LHCN-M2 (cell line): ENCODE data around the gene SUCNR1. TPM values are rescaled to one million over a fixed set of nuclear protein-coding genes. Genes with fewer than 3 reads are reported as not detected.
"Not testable (repeated sequence)": the region's sequence is repeated elsewhere in the genome, so short reads cannot be mapped to it uniquely, and the experiment has no call there.

Experiments
- DNase-seq: peaks from one replicate; pipeline ENCODE4 v3.0.0-alpha.2; 2012; ENCODE audit warnings: low read depth
- total RNA-seq: library from RNA; depleted of rRNA; stranded (reverse); fragments of >200 nt; gene quantifications from 2 replicates; pipeline ENCODE4 v1.2.3, GENCODE V29; 2014

The SUCNR1 gene
- total RNA-seq, 1 experiment from 2014 or later: not detected

DNA sequence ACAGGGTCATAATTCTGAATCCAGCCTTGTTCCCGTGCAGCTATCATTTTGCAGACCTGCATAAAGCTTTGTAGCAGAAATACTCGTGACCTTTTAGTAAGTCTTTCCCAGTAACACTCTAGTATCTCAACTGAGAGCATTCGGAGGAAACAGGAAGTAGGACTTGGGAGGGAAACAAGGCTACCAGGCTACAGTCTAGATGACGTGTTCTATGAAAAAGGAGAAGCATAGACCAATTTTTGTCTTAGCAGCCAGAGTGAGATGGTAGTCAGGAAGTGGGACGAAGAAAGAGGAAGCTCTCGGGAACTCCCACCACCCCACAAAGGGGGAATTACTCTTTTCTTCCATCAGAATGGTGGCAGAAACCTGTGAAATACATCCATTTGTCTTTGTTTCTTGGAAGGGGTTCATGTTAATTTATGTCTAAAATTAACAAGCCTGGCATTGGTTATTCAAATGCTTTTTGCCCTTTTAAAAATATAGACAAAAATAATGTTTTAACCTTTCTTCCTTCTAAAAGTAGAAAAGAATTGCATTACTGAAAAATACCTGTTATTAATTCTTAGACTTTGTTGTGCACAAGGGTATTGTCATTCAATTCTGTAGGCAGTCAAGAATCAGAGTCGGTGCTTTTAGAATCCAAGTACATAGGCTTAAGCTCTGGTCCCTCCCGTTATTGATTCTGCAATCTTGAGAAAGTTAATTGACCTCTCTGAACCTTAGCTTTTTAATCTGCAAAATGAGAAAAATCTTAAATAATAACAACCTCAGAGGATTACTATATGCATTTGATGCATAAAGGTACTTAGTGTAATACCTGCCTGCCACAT lies 1.6 kb upstream of the SUCNR1 start:
- no peak for DNase-seq

DNA sequence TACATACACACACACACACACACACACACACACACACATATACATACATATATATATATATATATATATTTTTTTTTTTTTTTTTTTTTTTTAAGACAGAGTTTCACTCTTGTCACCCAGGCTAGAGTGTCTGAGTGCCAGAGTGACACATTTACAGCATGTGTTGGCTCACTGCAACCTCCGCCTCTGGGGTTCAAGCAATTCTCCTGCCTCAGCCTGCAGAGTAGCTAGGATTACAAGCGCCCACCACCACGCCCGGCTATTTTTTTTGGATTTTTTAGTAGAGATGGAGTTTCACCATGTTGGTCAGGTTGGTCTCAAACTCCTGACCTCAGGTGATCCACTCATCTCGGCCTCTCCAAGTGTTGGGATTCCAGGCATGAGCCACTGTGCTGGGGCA lies 636 bp downstream of the SUCNR1 start:
- not testable (repeated sequence) for DNase-seq

DNA sequence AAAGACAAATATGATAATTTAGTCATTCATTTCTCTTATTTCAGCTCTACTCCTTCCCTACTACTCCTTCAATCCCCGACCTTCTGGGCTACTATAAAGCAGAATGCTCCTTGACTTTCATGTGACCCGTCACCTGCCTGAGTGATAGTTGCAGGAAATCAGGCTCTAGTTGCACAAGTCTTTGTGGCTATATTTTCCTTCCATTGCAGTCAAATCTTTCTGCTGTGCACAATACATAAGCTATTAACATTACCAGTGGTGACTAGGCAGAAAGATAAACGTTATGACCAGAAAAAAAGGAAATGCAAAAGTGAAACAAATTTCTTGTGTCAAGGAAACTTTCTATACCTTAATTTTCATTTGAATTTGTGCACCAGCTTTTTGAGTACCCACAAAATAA lies 2.3 kb downstream of the SUCNR1 start:
- DNase-seq: no peak

DNA sequence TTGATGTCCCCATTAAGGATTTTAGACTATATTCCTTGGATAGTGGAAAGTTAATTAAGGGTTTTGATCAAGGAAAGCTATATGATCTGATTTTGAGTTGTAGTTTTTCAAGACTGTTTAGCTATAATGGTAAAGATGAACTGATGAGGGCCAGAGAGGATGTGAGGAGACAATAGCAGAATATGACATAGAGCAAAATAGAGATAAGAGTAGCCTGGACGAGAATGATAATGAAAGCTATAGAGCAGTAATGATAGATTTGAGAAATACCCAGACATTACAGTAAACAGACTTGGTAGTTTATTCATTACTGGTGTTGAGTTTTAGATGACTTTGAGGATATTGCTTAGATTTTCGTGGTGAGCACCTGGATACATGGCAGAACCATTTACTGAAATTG lies 3.8 kb downstream of the SUCNR1 start:
- no peak for DNase-seq

DNA sequence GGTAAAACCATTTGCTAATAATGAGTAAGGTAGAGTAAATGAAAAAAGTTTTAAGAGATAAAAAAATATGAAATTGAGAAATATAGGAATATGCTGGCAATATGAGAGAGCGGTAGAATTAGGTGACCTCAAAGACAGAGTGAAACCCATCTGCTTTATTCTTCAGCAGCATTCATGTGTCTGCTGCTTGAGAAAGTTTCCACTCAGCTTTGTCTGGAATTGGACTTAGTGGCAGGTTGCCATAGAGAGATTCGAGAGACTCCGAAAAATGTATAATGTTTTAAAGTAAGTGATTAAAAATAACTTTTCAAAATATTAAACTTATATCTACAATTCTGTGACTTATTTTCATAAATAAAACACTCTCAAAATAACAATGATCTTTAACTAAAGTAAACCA lies 5.0 kb downstream of the SUCNR1 start:
- DNase-seq: no peak

DNA sequence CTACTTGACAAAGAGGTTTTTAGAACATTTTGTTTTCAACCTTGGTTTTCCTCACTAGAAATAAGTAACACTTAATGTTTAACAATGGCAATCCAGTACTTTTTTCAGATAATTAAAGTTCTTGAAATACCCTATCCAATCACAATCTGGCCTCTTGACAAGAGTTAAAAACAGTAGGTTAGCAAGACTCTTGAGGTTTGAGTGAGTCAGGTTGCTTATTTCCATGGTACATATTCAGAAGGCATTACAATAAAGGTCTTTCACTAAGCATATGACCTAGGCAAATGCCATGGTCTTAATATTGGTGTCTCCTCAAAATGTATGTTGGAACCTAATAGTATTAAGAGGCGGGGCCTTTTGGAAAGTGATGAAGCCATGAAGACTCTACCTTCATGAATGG lies 5.6 kb downstream of the SUCNR1 start:
- no peak for DNase-seq

DNA sequence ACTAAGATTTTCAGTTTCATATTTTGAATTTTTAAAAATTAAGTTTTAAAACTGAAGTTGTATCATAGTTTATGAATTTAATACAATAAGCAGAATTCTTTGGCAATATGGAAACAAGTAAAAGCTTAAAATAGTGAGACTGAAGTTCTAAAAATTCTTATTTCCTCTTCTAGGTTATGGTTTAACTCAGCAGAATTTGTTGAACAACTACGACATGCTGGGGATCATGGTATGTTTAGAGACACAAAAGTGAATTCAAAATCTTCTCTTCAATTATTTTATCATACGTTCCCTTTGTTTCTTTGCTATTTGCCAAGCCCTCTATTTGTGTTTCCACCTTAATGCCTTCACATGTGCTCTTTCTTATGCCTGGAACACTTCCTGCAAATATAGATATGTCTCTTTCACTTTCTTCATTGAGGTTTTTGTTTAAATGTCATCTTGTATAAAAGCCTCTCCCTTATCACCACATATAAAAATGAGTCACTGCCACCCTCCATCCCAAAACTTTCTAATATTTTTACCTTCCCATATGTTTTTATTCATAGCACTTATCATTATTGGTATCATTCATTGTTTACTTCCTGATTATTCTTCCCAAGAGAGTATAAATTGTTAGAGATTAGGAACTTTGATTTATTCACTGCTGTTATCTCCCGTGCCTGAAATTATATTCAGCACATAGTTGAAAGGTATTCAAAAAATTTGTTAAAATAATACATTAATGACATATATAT lies 6.4 kb downstream of the SUCNR1 start:
- DNase-seq: no peak

DNA sequence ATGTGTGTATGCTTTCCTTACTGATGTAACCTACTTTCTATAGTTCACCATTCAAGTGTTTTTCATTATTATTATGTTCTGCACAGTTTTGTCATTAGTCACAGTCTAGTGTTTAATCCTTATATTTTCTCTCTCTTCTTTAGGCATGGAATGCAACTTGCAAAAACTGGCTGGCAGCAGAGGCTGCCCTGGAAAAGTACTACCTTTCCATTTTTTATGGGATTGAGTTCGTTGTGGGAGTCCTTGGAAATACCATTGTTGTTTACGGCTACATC lies 6.9 kb downstream of the SUCNR1 start:
- no peak for DNase-seq

DNA sequence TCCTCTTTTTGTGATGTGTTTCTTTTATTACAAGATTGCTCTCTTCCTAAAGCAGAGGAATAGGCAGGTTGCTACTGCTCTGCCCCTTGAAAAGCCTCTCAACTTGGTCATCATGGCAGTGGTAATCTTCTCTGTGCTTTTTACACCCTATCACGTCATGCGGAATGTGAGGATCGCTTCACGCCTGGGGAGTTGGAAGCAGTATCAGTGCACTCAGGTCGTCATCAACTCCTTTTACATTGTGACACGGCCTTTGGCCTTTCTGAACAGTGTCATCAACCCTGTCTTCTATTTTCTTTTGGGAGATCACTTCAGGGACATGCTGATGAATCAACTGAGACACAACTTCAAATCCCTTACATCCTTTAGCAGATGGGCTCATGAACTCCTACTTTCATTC lies 7.7 kb downstream of the SUCNR1 start:
- no peak for DNase-seq

DNA sequence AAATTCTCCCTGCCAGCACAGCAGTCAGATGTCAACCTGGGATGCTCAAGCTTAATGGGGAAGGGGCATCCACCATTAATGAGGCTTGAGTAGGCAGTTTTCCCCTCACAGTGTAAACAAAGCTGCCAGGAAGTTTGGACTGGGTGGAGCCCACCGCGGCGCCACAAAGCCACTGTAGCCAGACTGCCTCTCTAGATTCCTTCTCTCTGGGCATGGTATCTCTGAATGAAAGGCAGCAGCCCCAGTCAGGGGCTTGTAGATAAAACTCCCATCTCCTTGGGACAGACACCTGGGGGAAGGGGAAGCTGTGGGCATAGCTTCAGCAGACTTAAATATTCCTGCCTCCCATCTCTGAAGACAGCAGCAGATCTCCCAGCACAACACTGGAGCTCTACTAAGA lies 12.0 kb downstream of the SUCNR1 start:
- not testable (repeated sequence) for DNase-seq

DNA sequence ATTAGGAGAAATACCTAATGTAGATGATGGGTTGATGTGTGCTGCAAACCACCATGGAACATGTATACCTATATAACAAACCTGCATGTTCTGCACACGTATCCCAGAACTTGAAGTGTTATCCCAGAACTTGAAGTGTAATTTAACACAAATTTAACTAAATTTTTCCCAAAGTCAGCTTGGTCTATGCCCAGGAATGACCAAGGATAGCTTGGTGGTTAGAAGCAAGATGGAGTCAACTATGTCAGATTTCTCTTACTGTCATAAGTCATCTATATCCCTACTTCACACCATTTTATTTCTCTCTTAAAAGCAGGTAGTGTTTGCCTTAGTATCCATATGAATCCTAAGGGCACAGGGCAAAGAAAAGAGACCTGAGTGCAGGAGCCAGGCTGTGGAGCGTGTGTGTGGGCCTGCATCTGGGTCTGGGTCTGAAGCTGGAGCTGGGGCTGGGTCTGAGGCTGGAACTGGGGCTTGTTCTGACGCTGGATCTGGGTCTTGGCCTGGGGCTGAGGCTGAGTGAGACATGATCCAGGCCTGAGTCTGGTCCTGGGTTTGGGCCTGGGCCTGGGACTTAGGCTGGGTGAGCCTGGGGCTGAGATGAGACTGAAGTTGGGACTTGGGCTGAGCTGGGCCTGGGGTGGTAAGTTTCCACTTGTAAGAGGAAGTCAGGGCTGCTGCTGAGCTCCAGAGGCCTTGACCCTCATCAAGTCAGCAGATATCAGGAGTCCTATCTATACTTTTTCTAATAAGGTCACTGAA lies 14.2 kb downstream of the SUCNR1 start:
- DNase-seq: not testable (repeated sequence)

DNA sequence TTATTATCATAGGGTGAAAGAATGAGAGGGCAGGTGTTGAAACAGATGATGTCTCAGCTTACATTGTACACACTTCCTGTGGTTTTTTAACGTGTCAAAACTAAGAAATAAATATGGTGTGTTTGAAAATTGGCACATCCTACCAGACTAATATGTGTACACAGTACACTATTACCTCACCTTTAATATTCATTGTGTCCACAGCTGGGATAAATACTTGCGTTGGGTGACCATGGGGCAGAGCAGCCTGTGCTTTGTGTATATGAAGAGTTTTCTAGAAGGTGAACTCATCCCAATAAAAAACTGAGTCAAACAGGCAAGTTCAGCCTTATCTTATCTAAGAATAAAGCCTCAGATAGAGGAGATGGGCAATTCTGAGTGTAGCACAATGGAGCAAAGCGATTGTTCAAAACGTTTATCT lies 17.3 kb downstream of the SUCNR1 start:
- peak; percentile 81 for DNase-seq

DNA sequence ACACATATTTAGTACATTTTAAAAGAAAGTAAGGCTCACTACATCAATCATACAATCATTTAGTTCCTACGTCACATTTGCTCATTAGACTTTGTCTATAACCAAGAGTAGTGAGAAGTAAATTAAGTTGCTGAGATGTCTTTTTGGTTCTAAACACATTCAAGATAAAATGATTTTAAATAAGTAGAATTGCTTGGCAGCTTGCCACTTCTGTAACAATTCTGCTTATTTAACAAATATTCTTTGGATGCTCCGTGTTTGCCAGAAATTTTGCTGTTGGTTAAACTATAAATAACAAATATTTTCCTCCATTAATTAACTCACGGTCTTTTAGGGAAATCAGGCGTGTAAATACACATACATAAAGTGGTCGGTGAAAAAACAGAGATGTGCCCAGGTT lies 18.3 kb downstream of the SUCNR1 start:
- no peak for DNase-seq

DNA sequence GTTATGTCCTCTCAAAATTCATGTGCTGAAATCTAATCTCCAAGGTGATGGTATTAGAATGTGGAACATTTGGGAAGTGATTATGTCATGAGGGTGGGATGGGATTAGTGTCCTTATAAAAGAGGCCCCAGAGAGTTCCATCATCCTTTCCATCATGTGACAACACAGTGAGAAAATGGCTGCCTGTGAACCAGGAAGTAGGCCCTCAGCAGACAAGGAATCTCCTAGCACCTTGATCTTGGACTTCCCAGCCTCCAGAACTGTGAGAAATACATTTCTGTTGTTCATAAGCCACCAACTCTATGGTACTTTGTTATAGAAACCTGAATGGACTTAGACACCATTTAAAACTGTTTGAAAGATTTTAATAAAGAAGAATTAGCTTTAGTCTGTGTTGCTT lies 20.8 kb downstream of the SUCNR1 start:
- no peak for DNase-seq

DNA sequence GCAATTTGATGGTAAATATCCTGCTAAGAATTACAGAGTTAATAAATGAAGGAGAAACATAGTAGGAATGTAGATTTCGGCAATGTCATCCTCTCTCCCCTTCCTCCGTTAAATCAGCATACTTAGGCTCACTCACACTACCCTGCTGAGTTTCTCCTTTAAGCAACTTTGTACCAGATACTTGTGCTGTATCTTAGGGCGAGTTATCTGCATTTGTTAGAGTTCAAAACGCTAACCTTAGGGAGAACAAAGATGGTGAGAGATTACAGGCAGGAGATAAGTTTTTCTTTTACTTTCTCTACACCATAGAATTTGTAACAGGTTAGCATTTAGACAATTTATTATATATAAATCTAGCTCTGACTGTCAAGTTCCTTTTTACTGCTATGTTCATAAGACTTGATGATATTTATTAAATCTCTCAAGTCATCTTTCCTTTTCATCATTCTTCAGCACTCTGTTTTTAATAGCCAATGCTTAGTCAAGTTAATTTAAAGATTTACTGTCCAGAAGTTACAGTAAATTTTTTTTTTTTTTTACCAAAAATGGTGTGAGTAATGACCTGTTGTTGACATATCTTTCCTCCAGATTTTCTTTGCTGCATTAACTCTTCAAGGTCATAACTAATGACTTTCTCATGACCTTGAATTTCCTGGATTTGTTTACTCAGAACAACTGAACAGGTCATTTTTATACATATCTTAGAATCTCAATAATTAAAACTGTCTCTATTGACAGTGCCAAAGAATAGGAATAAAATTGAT lies 22.2 kb downstream of the SUCNR1 start:
- no peak for DNase-seq

DNA sequence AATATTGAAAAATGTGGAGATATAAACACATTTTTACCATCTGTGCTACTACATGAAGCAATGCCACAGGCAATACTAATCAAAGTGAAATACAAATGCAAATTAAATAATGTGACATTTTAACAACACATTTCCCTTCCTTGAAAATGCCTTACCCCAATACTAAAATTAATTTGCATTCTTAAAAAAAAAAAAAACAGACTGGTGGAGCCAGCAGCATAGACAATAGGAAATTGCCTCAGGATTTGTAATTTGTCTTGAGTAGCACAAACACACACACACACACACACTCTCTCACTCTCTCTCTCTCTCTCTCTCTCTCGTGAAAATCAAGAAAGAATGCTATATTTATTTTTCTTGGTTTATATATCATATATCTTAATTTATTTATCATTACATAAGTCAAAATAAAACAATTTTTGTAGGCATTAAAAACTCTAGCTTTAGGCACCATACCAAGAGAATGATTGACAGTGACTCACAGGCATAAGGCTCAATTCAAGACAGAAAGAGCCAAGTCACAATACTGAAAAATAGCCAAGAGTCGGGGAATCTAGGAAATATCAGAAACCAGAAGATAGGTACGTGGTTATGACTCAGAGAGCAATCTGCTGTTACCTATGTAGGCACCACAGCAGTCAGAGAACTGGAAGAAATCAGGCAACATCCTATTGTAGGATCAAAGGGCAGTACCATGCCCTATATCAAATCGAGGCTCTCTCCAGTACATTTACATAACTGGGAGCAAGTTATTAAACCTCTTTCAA lies 23.0 kb downstream of the SUCNR1 start:
- DNase-seq: no peak

DNA sequence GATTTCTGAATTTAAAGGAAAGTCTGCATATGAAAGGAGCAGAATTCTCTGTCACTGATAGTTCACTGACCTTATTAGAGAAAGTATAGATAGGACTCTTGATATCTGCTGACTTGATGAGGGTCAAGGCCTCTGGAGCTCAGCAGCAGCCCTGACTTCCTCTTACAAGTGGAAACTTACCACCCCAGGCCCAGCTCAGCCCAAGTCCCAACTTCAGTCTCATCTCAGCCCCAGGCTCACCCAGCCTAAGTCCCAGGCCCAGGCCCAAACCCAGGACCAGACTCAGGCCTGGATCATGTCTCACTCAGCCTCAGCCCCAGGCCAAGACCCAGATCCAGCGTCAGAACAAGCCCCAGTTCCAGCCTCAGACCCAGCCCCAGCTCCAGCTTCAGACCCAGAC lies 24.7 kb downstream of the SUCNR1 start:
- not testable (repeated sequence) for DNase-seq

DNA sequence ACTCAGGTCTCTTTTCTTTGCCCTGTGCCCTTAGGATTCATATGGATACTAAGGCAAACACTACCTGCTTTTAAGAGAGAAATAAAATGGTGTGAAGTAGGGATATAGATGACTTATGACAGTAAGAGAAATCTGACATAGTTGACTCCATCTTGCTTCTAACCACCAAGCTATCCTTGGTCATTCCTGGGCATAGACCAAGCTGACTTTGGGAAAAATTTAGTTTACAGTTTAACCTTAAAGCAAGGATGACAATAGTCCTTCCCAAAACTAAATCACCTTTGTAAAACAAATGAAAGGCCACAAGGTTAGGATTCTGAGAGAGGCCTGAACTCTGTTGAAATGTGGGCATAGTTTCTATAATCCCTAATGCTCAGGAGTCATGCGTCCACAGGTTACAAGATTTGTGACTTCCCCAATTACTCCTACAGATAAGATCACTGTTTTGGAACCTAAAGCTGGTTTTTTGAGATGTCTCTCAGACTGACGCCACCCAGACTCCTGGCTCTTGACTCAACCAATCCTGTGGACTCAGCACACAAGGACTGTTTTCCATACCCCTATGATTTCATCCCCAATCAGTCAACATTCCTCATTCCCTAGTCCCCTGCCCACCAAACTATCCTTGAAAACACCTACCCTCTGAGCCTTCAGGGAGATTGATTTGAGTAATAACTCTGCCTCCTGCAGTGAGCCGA lies 25.3 kb downstream of the SUCNR1 start:
- DNase-seq: not testable (repeated sequence)

DNA sequence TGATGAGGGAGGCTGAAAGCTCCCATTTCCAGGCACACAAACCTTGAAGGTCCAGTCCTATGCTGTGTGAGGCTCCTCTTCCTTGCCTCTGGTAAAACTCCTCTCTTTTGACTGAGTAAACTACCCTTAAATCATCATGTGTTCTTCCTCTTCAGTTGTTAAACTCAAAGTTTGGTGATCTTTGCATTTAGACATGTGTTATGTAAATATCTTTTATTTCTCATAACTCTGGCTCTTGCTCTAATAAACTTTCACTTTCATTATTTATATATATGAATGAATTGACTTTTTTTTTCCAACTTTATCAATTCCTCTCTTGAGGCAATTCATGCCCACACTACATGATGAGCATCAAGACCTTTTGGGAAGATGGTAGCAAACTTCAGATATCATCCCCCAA lies 26.6 kb downstream of the SUCNR1 start:
- DNase-seq: no peak

DNA sequence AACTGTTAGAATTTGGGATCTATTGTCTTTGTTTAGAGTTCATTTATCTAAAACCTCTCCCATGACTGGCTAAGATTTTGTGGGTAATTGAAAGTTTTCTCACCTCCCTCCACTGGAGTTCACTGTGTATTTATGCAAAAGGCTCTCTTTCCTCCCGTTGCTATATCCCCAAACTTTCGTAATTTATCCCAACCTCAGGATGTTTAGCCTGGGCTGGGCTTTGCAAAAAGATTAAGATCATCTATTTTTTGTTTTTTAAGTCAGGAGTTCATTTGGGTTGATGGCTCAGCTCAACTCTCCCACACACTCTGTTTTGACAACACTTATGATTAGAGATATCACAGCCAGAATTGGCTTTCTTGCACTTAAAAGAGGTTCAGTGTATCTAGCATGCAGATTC lies 27.0 kb downstream of the SUCNR1 start:
- DNase-seq: no peak
